HG03460 (cell line): ENCODE data around the gene LPA.
A peak's percentile ranks its signal among the peaks of the same experiment; 100 is the strongest.
"Not testable (repeated sequence)": the region's sequence is repeated elsewhere in the genome, so short reads cannot be mapped to it uniquely, and the experiment has no call there.

Source experiments
- ATAC-seq: cut with Tn5 transposase; IDR thresholded peaks from one replicate; pipeline ENCODE4 v1.9.1; 2021; ENCODE audit not compliant: unreplicated experiment

Gene LPA

DNA sequence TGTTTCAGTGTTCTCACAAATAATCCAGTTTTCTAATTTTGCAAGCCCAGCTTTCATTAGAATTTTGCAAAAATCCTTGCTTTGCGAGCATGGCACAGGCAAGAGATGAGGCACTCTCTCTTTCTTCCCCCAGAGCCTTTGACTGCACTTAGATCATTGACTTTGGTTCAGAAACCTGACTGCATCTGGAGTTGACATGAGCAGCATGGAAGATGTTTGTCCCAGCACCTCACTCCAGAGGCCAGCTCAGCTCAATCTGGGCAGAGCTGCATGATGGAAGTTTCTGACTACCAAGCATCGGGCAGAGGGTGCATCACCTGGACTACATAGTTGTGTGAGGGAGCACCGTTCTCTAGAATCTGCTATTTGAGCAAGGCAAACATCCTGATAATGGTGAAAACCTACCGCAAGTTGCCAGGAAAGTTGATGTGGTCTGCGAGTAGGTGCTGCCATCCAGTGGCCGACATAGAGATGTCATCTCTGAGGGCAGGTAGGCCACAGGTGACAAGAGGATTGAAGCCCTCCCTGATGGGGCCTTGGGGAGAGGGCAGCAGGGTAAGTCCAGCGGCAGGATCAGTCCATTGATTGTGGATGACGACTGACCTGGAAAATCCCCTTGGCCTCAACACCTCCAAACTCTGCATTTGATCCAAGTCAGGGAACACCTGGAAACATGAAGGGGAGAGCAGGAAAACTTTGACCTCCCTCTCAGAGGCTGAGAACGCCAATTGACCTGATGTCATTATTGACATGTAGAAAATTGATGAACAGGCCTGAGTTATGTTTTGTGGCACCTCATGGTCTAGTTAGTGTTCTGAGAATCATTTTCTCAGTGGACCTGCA, 3.8 kb upstream of the LPA start:
- peak; percentile 85 for ATAC-seq

DNA sequence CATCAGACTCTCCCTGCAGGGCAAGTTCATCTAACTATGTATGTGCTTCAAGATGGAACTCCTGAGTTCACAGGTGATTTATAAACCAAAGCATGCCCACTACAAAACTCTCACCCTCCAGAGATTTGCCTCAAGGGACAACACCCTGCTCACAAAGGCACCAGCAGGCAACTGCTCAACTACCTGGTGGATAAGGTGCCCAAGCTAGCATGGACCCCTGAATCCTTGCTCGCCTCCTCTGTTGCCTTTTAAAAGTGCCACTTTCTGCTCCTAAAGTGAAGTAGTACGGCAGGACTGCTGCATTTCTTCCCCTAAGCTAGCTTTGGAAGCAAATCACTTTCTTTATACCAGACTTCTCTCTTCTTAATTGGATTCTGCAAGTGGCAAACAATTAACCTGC, 1.2 kb downstream of the LPA start:
- ATAC-seq, result no peak

DNA sequence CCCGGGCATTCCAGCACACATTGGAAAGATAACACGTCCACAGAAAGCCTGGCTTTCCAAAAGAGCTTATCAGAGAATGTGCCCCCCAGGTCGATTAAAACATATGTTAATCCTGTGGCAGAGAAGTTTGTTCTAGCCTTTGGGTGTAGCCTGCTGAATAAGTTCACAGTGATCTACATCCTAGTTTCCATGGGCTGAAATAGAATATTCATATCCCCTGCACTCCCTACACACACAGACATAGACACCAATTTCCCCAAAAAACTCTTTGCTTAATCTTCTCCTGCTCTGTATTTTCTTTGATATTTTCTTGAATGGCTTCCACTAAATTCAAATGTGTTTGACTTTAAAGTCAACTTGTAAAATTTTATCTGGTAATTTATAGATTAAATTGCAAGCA, 1.6 kb downstream of the LPA start:
- no peak for ATAC-seq

DNA sequence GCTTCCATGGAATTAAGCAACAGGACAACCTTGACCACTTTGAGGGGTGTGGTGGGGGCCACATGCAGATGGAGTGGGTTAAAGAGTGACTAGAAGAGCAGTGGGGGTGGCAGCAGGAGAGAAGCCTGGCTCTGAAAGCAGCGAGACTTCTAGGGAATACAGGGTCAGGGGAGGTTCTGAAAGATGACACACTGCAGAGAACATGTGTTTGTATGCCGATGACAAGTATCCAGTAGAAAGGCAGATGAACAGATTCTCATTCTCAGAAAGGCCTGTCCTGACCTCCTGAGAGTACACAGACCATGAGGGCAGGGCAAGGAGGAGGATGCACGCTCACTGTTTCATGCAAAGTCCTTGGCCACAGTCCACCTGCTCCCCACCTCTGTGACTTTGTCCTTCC, 2.9 kb downstream of the LPA start:
- ATAC-seq, result no peak

DNA sequence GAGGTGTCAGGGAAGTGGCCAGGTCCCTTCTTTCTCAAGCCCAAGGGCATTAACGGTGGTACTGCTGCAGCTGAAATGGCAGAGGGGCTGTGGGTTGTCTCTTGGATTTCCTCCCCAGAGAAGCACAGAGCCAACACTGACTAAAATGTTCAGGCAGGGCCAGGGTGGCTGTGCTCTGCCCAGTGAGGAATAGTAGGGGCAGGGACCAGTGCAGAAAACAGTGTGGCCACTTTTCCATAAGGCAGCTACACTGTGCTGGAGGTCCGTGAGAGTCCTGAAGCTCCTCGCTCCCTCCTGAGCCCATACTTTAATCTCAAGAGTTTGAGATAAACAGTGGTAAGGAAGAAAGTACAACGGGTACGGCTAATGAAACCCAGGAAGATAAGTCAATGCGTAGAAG, 4.5 kb downstream of the LPA start:
- no peak for ATAC-seq

DNA sequence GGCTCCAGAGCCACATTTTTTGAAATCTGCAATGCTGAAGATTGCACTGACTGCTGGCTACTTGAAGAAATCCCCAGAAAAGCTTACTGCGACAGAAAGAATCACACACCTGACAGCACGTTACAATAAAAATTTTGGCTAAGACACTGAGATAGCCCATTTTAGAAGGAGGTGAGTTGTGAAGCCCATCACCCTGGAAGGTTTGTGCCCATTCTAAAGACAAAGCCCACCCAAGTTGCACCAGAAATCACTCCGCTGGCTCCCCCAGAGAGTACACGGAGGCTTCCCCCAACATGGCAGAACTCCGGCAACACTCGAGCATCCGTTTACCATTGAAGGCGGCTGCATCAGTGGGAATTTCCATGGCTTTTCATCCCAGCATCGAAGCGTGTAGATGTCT, 29.4 kb downstream of the LPA start:
- no peak for ATAC-seq

DNA sequence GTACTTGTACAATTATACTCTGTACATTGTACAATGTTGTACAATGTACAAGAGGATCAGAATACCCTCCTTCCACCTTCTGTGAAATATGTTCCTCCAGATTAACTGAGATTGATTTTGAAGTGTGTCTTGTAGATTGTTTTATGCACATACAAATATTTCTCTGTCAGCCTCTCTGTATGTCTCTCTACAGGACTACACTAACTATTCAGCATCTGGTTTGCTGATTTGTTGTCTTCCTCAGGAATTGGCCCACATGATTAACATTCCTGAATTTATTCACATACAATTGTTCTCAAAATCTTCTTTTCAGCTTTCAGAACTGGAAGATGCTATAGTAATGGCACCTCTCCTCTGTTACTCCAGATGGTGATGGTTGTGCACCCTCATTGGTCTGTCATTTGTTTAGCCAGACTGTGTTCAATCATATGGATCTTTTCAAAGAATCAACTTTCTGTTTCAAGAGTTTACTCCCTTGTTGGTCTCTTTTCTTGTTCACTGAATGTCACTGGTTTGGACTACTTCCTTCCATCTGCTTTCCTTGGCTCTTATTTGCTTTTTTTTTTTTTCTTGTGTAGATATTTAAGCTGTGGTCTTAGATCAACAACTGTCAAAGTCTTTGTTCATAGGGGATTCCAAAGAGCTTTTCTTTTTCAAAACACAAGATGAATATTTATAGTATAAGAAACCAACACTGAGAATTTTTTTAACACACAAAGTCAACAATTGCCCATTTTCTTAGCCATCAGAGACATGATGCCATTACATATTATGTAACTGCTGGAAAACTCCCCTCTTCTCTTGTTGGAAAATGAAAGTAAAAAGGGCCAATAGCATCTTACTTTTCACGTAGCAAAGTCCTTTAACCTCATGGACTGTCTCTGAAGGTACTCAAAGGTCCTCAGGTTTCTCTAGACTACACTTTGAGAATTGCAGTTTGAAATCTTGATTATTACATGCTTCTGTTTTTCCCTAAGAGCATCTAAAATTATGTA, 67.9 kb downstream of the LPA start:
- ATAC-seq, result no peak

DNA sequence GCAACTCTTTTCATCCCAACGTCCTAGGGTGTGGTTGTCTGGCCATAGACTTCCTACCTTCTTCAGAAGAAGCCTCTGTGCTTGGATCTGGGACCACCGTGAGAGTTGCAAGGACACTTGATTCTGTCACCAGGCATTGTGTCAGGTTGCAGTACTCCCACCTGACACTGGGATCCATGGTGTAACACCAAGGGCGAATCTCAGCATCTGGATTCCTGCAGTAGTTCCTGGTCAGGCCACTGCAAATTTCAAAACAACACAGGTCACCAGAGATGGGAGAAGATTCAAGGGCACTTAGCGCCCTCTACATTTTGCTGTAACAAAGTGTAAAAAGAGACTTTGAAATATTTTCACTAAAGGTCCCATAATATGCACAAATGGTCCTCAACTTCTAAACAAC, 68.8 kb downstream of the LPA start:
- ATAC-seq, result not testable (repeated sequence)

DNA sequence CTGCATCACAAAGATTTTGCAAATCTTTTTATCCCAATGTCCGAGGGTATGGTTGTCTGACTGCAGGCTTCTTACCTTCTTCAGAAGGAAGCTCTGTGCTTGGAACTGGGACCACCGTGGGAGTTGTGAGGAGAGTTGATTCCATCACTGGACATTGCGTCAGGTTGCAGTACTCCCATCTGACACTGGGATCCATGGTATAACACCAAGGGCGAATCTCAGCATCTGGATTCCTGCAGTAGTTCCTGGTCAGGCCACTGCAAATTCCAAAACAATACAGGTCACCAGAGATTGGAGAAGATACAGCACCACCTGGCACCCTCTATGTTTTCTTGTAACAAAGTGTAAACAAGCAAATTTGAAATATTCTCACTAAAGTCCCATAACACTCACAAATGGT, 77.7 kb downstream of the LPA start:
- no peak for ATAC-seq

DNA sequence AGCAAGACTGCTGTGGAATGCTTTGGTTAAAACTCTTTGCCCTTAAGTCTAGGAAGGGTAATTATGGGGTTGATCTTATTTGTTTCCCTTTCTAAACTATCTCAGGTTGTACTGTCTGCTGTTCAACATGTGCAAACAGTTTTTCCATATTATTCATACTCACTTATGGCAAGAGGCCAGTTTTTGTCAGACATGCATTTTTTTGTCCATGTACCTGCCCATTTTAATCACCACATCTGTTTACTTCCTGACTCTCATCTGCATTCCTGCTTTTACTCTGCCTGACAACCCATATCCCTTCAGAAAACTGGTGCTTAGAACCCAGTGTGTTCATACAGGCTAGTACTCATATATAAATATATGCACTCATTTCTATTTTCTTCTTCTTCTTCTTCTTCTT, 80.3 kb downstream of the LPA start:
- ATAC-seq, result no peak

DNA sequence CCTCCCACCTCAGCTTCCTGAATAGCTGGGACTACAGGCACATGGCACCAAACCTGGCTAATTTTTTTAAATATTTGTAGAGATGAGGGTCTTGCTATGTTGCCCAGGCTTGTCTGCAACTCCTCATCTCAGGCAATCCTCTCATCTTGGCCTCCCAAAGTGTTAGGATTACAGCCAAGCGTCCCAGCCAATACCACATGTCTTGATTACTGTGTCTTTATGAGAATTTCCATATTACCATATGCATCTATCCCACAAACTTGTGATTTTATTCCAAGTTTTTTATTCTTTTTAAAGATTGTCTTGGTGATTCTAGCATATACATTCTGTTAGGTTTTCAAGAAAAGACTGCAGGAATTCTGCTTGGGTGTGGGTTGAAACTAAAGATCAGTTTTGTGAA, 82.7 kb downstream of the LPA start:
- no peak for ATAC-seq

DNA sequence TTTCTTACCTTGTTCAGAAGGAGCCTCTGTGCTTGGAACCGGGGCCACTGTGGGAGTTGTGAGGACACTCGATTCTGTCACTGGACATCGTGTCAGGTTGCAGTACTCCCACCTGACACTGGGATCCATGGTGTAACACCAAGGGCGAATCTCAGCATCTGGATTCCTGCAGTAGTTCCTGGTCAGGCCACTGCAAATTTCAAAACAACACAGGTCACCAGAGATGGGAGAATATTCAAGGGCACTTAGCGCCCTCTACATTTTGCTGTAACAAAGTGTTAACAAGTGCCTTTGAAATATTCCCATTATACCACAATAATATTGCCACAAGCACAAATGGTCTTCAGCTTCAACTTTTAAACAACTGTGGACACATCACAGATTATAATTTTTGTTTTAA, 85.6 kb downstream of the LPA start:
- not testable (repeated sequence) for ATAC-seq

DNA sequence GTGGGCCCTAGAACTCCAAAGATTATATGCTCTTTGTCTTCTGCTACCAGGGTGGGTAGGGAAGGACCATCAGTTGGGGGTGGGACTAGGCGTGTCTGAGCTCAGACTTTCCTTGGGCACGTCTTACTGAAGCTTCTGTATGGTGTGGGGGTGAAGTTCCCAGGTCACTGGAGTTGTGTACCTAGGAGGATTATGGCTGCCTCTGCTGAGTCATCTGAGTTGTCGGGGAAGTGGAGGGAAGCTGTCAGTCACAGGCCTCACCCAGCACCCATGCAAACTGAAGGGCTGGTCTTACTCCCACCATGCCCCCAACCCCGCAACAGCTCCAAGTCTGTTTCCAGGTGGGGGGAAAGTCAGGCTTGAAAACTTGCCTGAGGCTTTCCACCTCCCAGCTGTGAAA, 90.1 kb downstream of the LPA start:
- no peak for ATAC-seq

DNA sequence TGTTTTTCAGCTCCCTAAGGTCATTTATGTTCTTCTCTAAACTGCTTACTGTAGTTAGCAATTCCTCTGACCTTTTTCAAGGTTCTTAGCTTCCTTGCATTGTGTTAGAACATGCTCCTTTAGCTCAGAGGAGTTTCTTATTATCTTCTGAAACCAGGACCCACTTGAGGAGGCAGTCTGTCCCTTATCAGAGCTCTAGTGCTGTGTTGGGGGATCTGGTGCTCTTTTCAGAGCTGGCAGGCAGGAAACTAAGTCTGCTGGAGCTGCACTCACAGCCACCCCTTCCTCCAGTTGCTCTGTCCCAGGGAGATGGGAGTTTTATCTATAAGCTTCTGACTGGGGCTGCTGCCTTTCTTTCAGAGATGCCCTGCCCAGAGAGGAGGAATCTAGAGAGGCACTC, 92.9 kb downstream of the LPA start:
- ATAC-seq, result not testable (repeated sequence)

DNA sequence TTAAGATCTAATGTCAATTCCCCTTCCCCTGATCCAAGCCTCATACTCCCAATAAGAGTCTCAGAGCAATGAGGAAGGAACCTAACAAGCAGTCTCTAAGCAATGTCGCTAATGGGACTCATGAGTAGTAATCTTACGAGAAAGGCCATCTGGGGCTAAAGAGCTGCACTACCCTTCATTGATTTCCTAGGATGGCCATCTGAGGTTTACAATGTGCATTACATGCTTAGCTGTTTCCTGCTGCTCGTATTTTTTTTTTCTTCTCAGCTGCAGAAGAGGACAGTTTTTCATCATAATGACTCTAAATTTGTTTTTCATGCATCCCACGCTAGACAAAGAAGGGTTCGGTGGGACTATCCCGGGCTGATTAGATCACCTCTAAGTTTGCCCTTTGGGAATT, 119.3 kb downstream of the LPA start:
- ATAC-seq, result no peak

DNA sequence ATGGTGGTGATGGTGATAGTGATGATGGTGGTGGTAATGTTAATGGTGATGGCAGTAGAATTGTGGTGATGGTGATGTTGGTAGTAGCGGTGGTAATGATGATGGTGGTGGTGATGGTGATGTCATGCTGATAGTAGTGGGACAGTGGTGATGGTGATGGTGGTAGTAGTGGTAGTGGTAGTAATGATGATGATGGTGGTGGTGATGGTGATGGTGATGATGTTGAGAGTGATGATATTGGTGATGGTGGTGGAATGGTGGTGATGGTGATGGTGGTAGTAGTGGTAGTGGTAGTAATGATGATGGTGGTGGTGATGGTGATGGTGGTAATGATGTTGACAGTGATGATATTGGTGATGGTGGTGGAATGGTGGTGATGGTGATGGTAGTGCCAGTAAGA, 128.8 kb downstream of the LPA start:
- ATAC-seq, result no peak

DNA sequence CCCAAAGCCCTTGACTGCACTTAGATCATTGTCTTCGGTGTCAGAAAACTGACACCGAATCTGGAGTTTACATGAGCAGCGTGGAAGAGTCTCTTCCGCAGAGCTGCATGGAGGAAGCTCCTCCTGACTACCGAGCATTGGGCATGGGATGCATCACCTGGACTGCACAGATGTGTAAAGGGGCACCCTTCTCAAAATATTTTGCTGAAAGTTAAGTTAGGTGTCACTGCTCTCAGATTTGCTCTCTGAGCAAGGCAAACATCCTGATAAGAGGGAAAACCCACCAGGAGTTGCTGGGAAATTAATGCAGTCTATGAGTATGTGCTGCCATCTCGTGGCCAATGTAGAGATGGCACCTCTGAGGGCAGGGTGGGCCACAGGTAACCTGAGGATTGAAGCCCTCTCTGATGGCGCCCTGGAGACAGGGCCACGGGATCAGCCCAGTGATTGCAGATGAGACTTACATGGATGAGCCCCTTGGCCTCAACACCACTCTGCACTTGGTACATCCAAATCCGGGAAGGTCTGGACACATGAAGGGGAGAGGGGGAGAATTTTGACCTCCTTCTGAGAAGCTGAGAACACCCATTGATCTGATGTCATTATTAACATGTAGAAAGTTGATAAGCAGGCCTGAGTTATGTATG, 129.9 kb downstream of the LPA start:
- peak; percentile 81 for ATAC-seq

DNA sequence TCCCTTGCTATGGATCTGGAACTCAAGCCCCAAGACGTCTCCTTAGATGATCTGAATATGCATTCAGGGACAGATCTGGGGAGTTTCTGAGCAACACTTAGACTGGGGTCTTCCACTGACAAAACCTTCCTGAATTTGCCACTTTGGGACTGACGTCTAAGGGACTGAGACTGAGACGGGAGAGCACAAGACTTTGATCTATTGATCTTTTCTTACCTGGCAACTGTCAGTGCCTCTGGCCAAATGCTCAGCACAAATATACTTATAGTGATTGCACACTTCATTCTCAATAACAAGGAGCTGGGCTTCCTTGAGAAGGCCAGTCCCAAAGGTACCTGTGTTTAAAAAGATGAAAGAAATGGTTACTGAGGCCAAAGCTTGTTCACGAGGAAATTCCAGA, 131.8 kb downstream of the LPA start:
- no peak for ATAC-seq

DNA sequence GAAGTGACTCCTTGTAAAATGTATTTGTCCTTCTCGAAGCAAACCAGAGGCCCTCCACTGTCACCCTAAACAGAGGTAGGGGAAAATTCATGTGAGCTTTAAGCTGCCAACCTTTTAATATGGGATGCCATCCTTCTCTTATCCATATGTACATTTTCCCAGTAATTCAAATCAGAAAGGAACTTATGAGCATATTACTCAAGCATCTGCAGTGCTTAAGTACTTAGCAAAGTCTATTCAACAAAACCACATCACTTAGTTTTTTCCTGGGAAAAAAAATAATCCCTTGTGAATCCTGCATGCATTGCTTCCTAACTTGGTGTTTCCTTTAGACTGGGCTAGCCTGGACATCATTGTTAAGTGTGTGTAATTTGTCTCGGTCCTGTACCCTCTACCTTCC, 132.2 kb downstream of the LPA start:
- ATAC-seq, result no peak

DNA sequence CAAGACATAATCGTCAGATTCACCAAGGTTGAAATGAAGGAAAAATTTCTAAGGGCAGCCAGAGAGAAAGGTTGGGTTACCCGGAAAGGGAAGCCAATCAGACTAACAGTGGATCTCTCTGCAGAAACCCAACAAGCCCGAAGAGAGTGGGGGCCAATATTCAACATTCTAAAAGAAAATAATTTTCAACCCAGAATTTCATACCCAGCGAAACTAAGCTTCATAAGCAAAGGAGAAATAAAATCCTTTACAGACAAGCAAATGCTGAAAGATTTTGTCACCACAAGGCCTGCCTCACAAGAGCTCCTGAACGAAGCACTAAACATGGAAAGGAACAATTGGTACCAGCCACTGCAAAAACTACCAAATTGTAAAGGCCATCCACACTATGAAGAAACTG, 134.6 kb downstream of the LPA start:
- not testable (repeated sequence) for ATAC-seq

DNA sequence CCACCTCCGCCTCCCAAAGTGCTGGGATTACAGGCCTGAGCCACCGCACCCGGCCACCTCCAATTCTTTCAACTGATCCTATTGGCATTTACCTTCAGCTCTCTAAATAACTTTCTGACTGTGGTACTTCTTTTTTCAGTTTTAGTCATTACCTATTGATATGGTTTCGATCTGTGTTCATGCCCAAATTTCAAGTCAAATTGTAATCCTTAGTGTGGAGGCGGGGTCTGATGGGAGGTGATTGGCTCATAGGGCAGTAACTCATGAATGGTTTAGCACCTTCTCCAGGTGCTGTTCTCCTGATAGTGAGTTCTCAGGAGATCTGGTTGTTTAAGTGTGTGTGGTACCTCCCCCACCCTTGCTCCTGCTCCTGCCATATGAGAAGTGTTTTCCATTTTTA, 140.9 kb downstream of the LPA start:
- peak; percentile 22 for ATAC-seq
